ENCODE measurements around the gene SV2C.
"Not testable (repeated sequence)": the region's sequence is repeated elsewhere in the genome, so short reads cannot be mapped to it uniquely, and the experiment has no call there.

Gene SV2C, protein sequence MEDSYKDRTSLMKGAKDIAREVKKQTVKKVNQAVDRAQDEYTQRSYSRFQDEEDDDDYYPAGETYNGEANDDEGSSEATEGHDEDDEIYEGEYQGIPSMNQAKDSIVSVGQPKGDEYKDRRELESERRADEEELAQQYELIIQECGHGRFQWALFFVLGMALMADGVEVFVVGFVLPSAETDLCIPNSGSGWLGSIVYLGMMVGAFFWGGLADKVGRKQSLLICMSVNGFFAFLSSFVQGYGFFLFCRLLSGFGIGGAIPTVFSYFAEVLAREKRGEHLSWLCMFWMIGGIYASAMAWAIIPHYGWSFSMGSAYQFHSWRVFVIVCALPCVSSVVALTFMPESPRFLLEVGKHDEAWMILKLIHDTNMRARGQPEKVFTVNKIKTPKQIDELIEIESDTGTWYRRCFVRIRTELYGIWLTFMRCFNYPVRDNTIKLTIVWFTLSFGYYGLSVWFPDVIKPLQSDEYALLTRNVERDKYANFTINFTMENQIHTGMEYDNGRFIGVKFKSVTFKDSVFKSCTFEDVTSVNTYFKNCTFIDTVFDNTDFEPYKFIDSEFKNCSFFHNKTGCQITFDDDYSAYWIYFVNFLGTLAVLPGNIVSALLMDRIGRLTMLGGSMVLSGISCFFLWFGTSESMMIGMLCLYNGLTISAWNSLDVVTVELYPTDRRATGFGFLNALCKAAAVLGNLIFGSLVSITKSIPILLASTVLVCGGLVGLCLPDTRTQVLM

GRCh38 chr5:76082772-76083554 is at the start of gene SV2C:
Gene SV2C, plus strand, starts transcription at chr5:76083383. Its CDS starts 48,368 bp downstream, at chr5:76131751.
- DNase-seq (ENCODE audit: low spot score), result peak; percentile 38

DNA sequence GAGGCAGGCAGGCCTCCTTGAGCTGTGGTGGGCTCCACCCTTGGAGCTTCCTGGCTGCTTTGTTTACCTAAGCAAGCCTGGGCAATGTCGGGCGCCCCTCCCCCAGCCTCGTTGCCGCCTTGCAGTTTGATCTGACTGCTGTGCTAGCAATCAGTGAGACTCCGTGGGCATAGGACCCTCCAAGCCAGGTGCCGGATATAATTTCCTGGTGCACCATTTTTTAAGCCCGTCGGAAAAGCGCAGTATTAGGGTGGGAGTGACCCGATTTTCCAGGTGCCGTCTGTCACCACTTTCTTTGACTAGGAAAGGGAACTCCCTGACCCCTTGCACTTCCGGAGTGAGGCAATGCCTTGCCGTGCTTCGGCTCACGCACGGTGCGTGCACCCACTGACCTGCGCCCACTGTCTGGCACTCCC is 45.4 kb upstream of the SV2C start:
- not testable (repeated sequence) for DNase-seq (ENCODE audit: low spot score)

GRCh38 chr5:76038212-76038611 is 45.0 kb upstream of the SV2C start:
- no peak for DNase-seq (ENCODE audit: low spot score)

- DNase-seq (ENCODE audit: low spot score), result no peak
Measured at GRCh38 chr5:76040806-76041205, 42.4 kb upstream of the SV2C start.

- no peak for DNase-seq (ENCODE audit: low spot score)
Measured at GRCh38 chr5:76041863-76042262, 41.3 kb upstream of the SV2C start.

DNA sequence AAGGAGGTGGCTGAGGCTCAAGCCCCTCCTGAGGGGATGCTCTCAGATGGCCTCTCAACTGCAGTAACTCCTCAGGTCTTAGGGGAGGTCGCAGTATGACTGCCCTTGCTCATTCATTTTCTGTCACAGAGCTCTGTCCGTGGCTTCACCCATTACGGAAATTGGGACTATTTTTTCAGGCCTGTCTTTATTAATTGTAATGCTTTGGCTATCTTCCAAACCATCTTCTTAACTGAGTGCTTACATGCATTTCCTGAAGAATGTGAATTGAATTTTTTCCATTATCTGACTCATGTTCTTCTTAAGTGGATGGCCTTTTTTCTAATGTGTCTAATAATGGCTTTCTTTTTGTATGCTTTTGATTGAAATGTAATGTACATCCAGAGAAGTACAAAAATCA is 36.4 kb upstream of the SV2C start:
- no peak for DNase-seq (ENCODE audit: low spot score)

DNA sequence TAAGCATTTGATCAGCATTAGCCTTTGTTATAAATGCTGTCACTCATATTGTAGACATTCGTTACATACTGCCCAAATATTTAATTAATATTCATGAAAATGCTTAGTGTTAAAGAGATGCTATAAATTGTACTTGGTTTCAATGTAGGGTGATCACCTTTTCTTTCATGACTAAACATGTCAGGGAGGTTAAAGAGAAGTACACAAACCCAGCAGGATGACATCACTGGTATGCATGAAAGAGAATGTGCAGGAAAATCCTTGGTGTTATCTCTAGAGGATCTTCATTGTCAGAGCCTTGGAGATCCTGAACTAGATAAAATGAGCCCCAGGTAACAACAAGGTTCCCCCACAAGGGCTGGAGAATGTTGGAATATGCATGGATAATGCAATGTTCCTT is 33.0 kb upstream of the SV2C start:
- DNase-seq (ENCODE audit: low spot score), result no peak

DNA sequence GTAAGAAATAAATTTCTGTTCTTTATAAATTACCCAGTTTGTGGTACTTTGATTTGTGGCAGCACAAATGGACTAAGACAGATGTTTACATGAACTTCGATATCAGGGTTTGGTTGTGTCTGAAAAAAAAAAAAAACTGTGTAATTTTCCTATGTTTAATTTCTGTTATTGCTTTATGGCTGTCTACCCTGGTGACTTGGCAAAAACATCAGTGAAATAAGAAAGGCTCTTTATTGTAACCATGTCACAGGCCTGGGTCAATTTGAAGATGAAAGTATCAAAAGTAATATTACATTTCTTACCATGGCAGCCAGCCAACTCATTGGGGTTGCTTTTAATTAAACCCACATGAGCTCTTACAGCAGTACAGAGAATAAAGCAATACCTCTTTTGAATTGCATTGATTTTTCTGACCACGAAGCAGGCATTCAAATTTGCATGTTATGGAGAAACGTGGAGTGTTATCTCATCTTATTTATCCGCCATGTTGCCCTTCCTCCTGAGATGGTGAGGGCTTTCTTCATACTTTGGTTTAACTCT is 20.6 kb upstream of the SV2C start:
- no peak for DNase-seq (ENCODE audit: low spot score)

- no peak for DNase-seq (ENCODE audit: low spot score)
Measured at GRCh38 chr5:76065258-76065657, 17.9 kb upstream of the SV2C start.

DNA sequence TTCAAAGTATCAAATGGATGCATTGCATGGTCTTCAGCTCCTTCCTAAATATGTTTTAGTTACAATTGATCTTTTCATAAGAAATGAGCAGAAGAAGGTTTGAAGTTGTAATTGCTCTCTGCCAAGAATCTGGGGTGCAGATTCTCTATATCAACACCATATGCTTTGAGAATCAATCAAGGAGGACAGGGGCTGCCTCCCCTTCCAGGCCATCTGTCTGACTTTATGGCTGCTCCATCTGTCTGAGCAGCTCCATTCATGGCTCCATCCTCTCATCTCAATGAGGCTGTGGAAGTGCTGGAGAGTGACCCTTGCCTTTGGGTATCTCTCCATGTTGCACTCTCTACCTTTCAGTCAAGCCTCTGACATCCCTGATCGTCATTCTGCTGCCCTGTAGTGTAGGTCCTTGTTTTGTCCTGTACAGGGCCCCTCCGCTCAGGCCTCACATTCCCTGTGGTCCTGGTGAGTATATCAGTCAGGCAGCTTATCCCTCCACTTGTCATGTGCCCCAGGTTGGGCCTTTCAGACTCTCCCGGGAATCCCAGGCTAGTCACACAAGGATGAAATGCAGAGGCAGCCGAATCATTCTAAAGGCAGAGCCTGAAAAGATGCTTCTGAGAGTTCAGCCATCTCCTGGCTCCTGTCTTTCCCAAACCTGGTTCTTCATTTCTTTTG is 14.0 kb upstream of the SV2C start:
- no peak for DNase-seq (ENCODE audit: low spot score)

DNA sequence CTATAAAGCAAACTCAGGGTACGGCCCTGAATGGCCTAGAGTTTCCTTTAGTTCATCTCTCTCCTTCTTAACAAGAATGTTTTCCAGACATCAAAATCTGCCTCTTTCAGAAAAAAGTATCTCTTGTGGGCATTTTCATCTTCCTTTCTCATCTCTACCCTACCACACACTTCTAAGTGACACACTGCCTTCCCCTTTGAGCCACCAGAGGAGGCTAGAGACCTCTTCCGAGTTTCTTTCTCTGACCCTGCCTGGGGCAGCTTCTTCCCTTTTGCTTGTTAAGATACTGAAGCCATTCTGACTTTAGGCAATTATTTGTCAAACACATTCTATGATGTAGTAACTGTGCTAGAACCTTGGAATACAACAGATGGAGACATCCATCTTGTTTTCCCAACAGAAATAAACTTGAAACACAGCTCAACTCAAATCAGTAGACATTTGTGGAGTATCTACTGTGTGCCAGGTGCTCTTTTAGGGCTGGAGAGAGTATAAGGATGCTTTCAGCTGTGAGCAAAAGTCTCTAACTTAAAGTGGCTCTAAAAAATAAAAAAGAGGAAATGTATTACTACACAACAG is 8.6 kb upstream of the SV2C start:
- no peak for DNase-seq (ENCODE audit: low spot score)

- peak; percentile 11 for DNase-seq (ENCODE audit: low spot score)
Measured at GRCh38 chr5:76081811-76082771, 1.1 kb upstream of the SV2C start.

DNA sequence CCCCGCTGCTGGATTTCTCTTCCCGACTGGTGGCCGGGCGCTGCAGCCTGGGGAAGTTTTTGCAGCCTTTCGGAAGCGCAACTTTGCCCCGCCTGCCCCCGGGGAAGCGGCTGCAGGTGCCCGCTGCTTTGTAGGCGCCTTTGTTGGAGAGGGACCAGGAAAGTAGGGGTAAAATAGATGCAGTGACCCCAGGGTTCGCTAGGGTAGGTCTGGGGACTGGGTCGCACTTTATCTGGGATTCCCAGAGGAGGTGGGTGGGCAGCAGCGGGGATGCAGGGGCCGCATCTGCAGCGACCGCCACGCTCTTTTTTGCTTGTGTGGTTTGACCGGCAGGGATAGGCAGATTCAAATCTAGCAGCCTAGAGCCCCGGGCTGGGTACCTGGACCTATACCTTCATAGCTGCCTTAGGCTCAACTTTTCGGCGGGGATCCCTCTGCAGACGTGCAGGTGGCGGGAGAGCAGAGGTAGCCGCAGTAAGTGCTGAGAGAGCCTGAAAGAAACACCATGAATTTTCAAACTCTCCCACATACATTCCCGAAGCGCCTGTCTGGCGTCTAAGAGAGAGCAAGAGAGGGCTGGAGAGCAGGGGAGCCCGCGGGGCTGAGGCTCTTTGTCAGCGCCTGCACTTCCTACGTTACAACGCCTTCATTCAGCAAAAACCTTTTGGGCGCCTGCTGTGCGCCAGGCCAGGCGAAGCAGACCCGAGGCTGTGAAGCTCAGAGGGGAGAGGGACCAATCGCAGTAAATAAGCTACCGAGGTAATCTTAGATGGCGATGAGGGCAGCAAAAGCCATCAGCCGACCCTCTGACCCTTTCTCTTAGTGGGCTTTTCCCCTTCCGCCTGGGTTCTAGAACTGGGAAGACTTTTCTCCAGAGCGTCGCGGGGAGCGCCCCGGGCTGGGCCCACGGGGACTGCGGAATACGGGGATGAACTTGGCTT is 642 bp downstream of the SV2C start:
- DNase-seq (ENCODE audit: low spot score), result peak; percentile 14

GRCh38 chr5:76084496-76085242 is 1.5 kb downstream of the SV2C start:
- DNase-seq (ENCODE audit: low spot score), result peak; percentile 7

GRCh38 chr5:76085243-76085579 is 2.0 kb downstream of the SV2C start:
- no peak for DNase-seq (ENCODE audit: low spot score)

- DNase-seq (ENCODE audit: low spot score), result no peak
Measured at GRCh38 chr5:76086095-76086494, 2.9 kb downstream of the SV2C start.

GRCh38 chr5:76089156-76089555 is 6.0 kb downstream of the SV2C start:
- not testable (repeated sequence) for DNase-seq (ENCODE audit: low spot score)

DNA sequence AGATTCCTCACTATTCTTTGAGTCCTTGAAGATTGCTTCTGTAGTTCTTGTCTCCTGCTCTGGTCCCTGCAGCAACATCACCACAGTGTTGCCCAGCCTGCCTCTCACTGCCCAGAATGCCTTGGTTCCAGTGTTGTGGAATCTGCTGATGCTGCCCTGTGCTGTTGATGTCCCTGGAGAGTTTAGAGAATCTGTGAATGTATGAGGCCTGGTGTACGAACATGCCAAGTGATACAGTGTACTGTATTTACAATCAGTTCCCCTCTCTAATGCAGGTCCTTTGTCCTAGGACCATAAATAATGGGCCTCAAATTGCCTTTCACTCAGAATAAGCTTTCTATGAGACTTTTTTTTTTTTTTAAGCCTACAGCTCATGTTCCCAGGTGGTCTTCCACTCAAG is 8.2 kb downstream of the SV2C start:
- DNase-seq (ENCODE audit: low spot score), result no peak

Measured in AG08396 (cell line).